Measurements from ENCODE around the gene SLAMF6.

The SLAMF6 gene

GRCh38 chr1:160460683-160461287 lies 62.3 kb downstream of the SLAMF6 start:
- FAIRE-seq = no peak

DNA sequence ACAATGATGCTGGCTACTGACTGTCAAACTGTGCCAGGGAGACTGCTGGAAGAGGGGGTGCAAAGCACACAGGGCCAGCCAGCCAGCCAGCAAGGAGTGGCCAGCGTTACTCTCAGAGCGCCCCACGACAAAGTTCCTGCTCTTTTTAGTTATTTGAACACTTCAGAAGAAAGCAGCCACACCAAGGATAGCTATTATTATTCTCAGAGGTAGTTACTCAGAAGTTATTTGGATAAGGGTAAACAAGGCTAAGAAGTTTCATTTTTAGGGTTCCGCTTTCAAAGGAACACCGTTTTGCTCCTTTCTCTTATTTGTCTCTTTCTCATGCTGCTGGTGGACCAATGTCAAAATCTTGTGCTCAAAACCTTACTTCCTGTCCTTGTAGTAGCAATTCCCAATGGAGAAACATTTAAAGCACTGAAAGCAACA lies 62.8 kb downstream of the SLAMF6 start:
- FAIRE-seq = no peak

DNA sequence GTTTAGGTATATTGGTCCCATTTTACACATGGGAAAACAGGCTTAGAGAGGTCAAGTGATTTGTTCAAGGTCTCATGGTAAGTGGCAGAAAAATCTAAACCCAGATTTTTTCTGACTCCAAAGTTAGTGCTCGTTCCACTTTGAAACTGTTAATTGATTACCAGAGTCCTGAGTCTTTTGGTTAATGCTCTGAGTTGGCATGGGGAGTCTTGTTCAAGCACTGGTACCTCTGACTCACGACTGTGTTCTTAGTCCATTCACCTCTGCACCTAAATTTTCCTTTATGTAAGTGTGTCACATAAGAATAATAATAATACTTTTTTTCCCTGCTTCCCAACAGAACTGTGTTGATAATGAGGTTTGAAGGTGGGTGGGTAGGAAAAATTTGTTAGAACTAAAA lies 63.4 kb downstream of the SLAMF6 start:
- no peak for FAIRE-seq

GRCh38 chr1:160459056-160459455 lies 64.0 kb downstream of the SLAMF6 start:
- FAIRE-seq = no peak

GRCh38 chr1:160455153-160455517 lies 67.9 kb downstream of the SLAMF6 start:
- no peak for FAIRE-seq

- no peak for FAIRE-seq
These were observed 68.5 kb downstream of the SLAMF6 start for GRCh38 chr1:160454371-160455152.

- no peak for FAIRE-seq
These were observed 69.6 kb downstream of the SLAMF6 start for GRCh38 chr1:160453443-160453842.

DNA sequence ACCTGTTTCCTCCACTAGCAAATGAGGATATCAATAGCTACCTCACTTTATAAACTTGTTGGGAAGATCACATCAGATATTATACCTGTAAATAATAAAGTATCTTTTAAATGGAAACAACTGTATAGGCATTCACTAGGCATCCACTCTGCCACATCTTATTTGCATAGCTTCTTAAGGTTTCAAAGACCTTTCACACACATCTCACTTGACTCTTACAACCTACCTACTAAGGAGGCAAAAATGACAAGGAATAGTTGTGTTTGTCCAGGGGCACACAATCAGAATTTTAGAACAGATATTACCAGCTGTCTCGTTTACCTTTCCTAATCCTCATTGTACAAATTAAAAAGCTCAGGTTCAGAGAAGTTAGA lies 71.2 kb downstream of the SLAMF6 start:
- FAIRE-seq = no peak

- FAIRE-seq = no peak
These were observed 71.8 kb downstream of the SLAMF6 start for GRCh38 chr1:160451119-160451858.

DNA sequence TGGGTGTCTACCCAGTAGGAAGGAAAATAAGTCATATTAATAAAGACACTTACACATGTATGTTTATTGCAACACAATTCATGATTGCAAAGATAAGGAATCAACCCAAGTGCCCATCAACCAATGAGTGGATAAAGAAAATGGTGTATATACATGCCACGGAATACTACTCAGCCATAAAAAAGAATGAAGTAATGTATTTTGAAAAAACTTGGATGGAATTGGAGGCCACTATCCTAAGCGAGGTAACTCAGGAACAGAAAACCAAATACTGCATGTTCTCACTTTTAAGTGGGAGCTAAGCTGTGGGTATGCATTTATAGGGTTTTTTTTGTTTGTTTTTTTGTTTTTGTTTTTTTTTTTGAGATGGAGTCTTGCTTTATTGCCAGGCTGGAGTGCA lies 73.6 kb downstream of the SLAMF6 start:
- FAIRE-seq = no peak

GRCh38 chr1:160446945-160447600 lies 76.0 kb downstream of the SLAMF6 start:
- FAIRE-seq = no peak

- FAIRE-seq = peak; percentile 78
These were observed 83.3 kb downstream of the SLAMF6 start for GRCh38 chr1:160439718-160440117.

DNA sequence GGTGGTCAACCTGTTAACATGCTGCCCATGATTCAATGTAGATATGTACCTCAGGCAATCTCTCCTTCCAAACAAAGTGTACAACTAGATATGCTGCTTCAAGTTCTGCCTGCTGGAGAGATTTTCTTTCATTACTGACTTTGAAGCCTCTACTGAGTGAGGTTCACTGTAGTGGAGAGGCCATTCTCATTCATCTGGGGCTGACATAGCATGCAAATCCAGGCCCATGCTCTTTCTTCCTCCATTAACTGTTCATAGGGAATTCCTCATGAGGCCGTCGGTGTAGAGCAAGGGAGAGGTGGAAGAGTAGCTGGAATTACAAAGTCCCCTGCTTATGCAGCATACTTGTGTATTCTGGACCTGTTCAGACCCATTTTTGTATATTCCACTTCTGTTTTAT lies 84.1 kb downstream of the SLAMF6 start:
- no peak for FAIRE-seq

DNA sequence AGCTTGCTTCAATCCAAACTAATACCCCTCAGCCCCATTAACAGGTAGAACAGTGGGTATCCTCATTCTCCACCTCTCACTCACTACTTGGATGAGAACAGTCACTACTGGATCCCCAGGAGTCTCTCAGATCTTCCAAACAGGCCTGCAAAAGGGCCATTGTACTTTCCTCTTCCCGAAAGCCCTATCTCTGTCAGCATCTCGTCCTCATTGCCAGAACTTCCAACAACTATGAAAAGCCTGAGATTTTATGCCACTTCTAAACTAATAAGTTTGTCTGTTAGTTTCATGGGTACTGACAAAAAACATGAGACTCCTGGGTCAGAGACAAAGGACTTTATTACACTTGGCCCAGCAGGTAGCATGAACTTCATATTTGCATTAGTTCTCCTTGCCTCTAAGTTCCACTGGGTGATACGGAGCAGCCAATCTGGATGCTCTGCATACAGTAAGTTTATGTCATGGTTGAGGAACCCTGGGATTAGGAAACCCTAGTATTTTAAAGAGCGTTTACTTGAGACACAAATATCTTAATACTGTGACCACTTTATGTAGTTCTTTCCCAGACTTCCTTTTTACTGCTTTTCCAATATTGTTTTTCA lies 84.6 kb downstream of the SLAMF6 start:
- no peak for FAIRE-seq

GRCh38 chr1:160437432-160438316 lies 85.4 kb downstream of the SLAMF6 start:
- FAIRE-seq = no peak

DNA sequence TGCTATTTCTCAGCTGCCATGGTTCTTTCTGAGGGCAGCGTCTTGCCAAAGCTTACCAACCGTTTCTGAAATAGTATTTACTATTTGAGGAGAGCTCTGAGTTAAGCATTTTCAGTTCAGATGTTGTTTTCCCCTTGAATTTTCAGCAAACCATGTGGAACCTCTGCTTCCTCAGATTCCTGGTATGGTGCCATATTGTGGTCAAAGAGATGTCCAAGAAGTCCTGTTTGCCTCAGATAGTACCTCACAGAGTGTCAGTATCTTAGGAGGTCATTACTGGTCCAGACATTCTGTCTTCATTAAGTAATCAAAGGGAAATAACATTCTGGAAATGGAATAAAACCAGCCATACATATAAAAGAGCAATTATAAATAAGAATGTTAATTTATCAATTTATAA lies 86.1 kb downstream of the SLAMF6 start:
- no peak for FAIRE-seq
